Hepatocyte (in vitro differentiated cells): Measurements from ENCODE around the gene SPAG16.

Experiments used
- EZH2 ChIP-seq: fragments of 200-600 bp; sonication (generic); IDR thresholded peaks from 2 replicates; pipeline ENCODE4 v1.6.1; 2016; ENCODE audit warnings: antibody characterized with exemption, mild to moderate bottlenecking, borderline replicate concordance
- TF ChIP-seq, protein P1 (sequence below): fragments of 200-600 bp; sonication (generic); IDR thresholded peaks from 2 replicates; pipeline ENCODE4 v1.5.1; 2016; ENCODE audit warnings: antibody characterized with exemption, mild to moderate bottlenecking; ENCODE audit not compliant: poor library complexity

DNA sequence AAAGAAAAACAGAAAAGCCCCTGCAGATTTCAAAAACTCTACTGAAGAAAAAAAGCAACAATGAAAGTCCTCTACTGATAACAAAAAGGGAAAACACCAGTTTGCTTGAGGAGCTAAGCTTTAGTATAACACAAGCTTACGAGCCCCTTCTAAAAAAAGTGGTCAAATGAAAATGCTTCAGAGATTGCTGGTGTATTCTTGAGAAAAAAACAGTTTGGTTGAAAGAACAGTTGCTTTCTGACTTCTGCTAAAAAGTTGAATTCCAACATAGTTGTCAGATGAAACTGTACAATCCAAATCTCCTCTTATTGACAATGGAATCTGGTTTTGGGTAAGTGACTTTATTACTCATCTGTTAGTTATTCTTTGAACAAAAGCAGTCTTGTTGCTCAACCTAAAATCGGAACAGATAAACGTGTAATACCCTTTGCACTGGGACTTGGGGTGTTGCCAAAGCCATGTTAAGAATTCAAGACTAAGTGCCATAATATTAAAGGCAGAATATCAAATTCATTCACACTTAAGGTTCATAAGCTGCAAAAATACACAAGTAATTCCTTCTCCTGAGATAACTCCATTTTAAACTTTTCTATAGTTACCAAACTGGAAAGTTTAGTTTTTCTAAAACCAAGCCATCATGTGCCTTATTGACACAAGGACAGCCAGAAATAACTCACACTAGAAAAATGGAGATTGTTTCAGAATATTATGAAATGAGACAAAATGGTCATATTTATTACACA lies 45.3 kb upstream of the SPAG16 start:
- TF ChIP-seq, protein P1, sequence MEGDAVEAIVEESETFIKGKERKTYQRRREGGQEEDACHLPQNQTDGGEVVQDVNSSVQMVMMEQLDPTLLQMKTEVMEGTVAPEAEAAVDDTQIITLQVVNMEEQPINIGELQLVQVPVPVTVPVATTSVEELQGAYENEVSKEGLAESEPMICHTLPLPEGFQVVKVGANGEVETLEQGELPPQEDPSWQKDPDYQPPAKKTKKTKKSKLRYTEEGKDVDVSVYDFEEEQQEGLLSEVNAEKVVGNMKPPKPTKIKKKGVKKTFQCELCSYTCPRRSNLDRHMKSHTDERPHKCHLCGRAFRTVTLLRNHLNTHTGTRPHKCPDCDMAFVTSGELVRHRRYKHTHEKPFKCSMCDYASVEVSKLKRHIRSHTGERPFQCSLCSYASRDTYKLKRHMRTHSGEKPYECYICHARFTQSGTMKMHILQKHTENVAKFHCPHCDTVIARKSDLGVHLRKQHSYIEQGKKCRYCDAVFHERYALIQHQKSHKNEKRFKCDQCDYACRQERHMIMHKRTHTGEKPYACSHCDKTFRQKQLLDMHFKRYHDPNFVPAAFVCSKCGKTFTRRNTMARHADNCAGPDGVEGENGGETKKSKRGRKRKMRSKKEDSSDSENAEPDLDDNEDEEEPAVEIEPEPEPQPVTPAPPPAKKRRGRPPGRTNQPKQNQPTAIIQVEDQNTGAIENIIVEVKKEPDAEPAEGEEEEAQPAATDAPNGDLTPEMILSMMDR = no peak
- no peak for TF ChIP-seq EZH2
